Caco-2 (cell line): ENCODE measurements around the gene MLXIP. TPM values are rescaled to one million over a fixed set of nuclear protein-coding genes. Genes with fewer than 3 reads are reported as not detected.
"Not testable (repeated sequence)": the region's sequence is repeated elsewhere in the genome, so short reads cannot be mapped to it uniquely, and the experiment has no call there.

ENCODE experiments used
- BruUV-seq: library from RNA; stranded (reverse); fragments of 400-500 nt; replicated peaks from 2 replicates; lab custom pipeline; 2021; lab: Mats Ljungman, UMichigan
- CTCF ChIA-PET: fragments of 300-600 bp; sonication (Branson Sonifier 250); formaldehyde crosslinking; loops from one replicate; lab custom pipeline; 2022; ENCODE audit warnings: antibody characterized with exemption; lab: Charles Lee
- POLR2A ChIA-PET: fragments of 300-600 bp; sonication (Branson Sonifier 250); formaldehyde crosslinking; loops from one replicate; lab custom pipeline; 2022; ENCODE audit warnings: antibody characterized with exemption; lab: Charles Lee
- DNase-seq, 2 experiments: peaks; one replicate each; pipeline versions ENCODE4 v3.0.0 to v3.0.0-alpha.2; 2020 to 2022
- H3K27me3 ChIP-seq: replicated peaks from 2 replicates; pipeline ENCODE4 v1.6.0; 2011; ENCODE audit warnings: low read length; ENCODE audit not compliant: control insufficient read depth, insufficient read depth
- H3K36me3 ChIP-seq: 2 replicates; pipeline ENCODE4 v1.5.1; 2011; ENCODE audit warnings: low read length; ENCODE audit not compliant: control insufficient read depth, insufficient read depth
- H3K4me1 ChIP-seq: fragments of 250-450 bp; sonication (Bioruptor Pico); 2 replicates; pipeline ENCODE4 v1.5.1; 2020; ENCODE audit warnings: mild to moderate bottlenecking
- H3K4me3 ChIP-seq: 2 replicates; pipeline ENCODE4 v1.5.1; 2011; ENCODE audit warnings: low read depth, mild to moderate bottlenecking, control low read depth, low read length
- H3K9me3 ChIP-seq: fragments of 250-450 bp; sonication (Bioruptor Pico); 2 replicates; pipeline ENCODE4 v1.5.1; 2020; ENCODE audit warnings: mild to moderate bottlenecking, moderate library complexity
- H3K27ac Mint-ChIP-seq: one replicate; pipeline ENCODE4 v1.8.0; 2022; ENCODE audit warnings: mixed read lengths; ENCODE audit not compliant: unreplicated experiment
- H3K27me3 Mint-ChIP-seq: one replicate; pipeline ENCODE4 v1.8.0; 2022; ENCODE audit warnings: mixed read lengths; ENCODE audit not compliant: insufficient read depth, unreplicated experiment
- H3K36me3 Mint-ChIP-seq: one replicate; pipeline ENCODE4 v1.8.0; 2022; ENCODE audit warnings: mild to moderate bottlenecking, mixed read lengths; ENCODE audit not compliant: insufficient read depth, unreplicated experiment
- H3K4me1 Mint-ChIP-seq: one replicate; pipeline ENCODE4 v1.8.0; 2022; ENCODE audit warnings: low read depth, mixed read lengths; ENCODE audit not compliant: unreplicated experiment
- H3K4me3 Mint-ChIP-seq: one replicate; pipeline ENCODE4 v1.8.0; 2022; ENCODE audit warnings: mild to moderate bottlenecking, moderate library complexity, mixed read lengths; ENCODE audit not compliant: unreplicated experiment
- H3K9me3 Mint-ChIP-seq: one replicate; pipeline ENCODE4 v1.8.0; 2022; ENCODE audit warnings: mixed read lengths; ENCODE audit not compliant: unreplicated experiment
- CTCF ChIP-seq, 2 experiments: fragments of 200-600 bp in 1 of 2; IDR thresholded peaks; 1 replicate in 1 of 2; 2 replicates in 1 of 2; pipeline versions ENCODE4 v1.5.1 to v1.8.0; 2011 to 2022; ENCODE audit warnings: antibody characterized with exemption in 1 of 2, control low read depth in 1 of 2, inconsistent platforms in 1 of 2, low read depth in 1 of 2, low read length in 1 of 2, mild to moderate bottlenecking in 1 of 2, moderate library complexity in 1 of 2; ENCODE audit not compliant: insufficient read depth in 1 of 2, severe bottlenecking in 1 of 2, unreplicated experiment in 1 of 2
- intact Hi-C: fragments of 100-400 bp; cut with micrococcal nuclease; formaldehyde crosslinking; loops from one replicate; pipeline ENCODE4 v1.10.0; 2022; ENCODE audit not compliant: unreplicated experiment
- total RNA-seq: library from RNA; stranded (reverse); gene quantifications from 2 replicates; pipeline ENCODE4 v1.2.3, GENCODE V29; 2022

Gene MLXIP
- total RNA-seq, 1 experiment from 2014 or later, result 54.5 TPM

GRCh38 chr12:122174155-122174845 is 95.7 kb downstream of the MLXIP start, which contains the start of gene IL31:
IL31 (minus strand) TSS chr12:122174221; CDS start chr12:122174172, 49 bp downstream.
- TF ChIP-seq CTCF (IDR thresholded peaks at IDR 0.05; ENCODE audit: insufficient read depth in 1 of 2, low read depth in 1 of 2, low read length in 1 of 2, severe bottlenecking in 1 of 2, unreplicated experiment in 1 of 2), result no peak
- H3K27me3 Mint-ChIP-seq, result no peaks in the 10 kb centered on the region

GRCh38 chr12:122176473-122176872 is 97.9 kb downstream of the MLXIP start:
- H3K4me1 Mint-ChIP-seq, H3K36me3 Mint-ChIP-seq, H3K4me1 ChIP-seq, BruUV-seq, DNase-seq, intact Hi-C loops, H3K9me3 ChIP-seq, H3K27me3 Mint-ChIP-seq, H3K36me3 ChIP-seq, H3K27me3 ChIP-seq, H3K4me3 Mint-ChIP-seq, POLR2A ChIA-PET, H3K9me3 Mint-ChIP-seq, H3K4me3 ChIP-seq, H3K27ac Mint-ChIP-seq: not testable (repeated sequence)
- CTCF ChIA-PET, result interaction anchor here (0.6 kb wide), 1 partner anchor 14 kb away, joined by 3 read pairs; no protein-coding TSS in a partner anchor

More at GRCh38 chr12:122174155-122174845, 95.7 kb downstream of the MLXIP start, which contains the start of gene IL31:
- no peaks in the 10 kb centered on the region for H3K27me3 ChIP-seq
- no peaks in the 10 kb centered on the region for H3K36me3 ChIP-seq
- intact Hi-C loops, result no loop called here
- H3K4me3 ChIP-seq, result no peak within 1 kb of the TSS
- Mint-ChIP-seq H3K4me3 (no peak within 1 kb of the TSS), H3K9me3 (no peaks in the 10 kb centered on the region), H3K27ac (no peak within 1 kb of the TSS), H3K4me1 (peaks cover 8% of the 10 kb centered on the region), H3K36me3 (no peaks in the 10 kb centered on the region)
- no peak for DNase-seq
- POLR2A ChIA-PET, result no interaction called here
- no TSS peak for BruUV-seq
- H3K9me3 ChIP-seq, result no peaks in the 10 kb centered on the region
- CTCF ChIA-PET, result no interaction called here
- peaks cover 7% of the 10 kb centered on the region; the same call in 1 of the 2 replicates for H3K4me1 ChIP-seq

GRCh38 chr12:122182887-122183587 is 104.5 kb downstream of the MLXIP start, which contains the start of gene LRRC43:
LRRC43 (plus strand) TSS chr12:122183123; CDS start chr12:122183145, 22 bp downstream.
- no peaks in the 10 kb centered on the region for H3K4me1 ChIP-seq
- TF ChIP-seq CTCF (IDR thresholded peaks at IDR 0.05; ENCODE audit: insufficient read depth in 1 of 2, low read depth in 1 of 2, low read length in 1 of 2, severe bottlenecking in 1 of 2, unreplicated experiment in 1 of 2), result no peak
- BruUV-seq, result no TSS peak
- no peaks in the 10 kb centered on the region for H3K4me1 Mint-ChIP-seq
- H3K27me3 ChIP-seq, result no peaks in the 10 kb centered on the region
- no peaks in the 10 kb centered on the region for H3K27me3 Mint-ChIP-seq
- H3K27ac Mint-ChIP-seq, result no peak within 1 kb of the TSS
- H3K4me3 ChIP-seq, result peak within 1 kb of the TSS; percentile 43
- ChIA-PET CTCF (interaction anchor here (1.0 kb wide), 2 partner anchors 8 to 129 kb away, joined by 3 to 4 read pairs; no protein-coding TSS in a partner anchor), POLR2A (interaction anchor here (0.9 kb wide), 1 partner anchor 21 kb away, joined by 6 read pairs; the partner anchor contains the start of gene B3GNT4)
- H3K36me3 Mint-ChIP-seq, result no peaks in the 10 kb centered on the region
- intact Hi-C loops, result no loop called here
- DNase-seq, result peak in 1 of 2 experiments; percentile 69
- no peaks in the 10 kb centered on the region for H3K9me3 ChIP-seq
- peak within 1 kb of the TSS; percentile 69 for H3K4me3 Mint-ChIP-seq
- no peaks in the 10 kb centered on the region for H3K36me3 ChIP-seq
- no peaks in the 10 kb centered on the region for H3K9me3 Mint-ChIP-seq
